Keratinocyte (primary cell): ENCODE data around the gene AP1AR. TPM values are rescaled to one million over a fixed set of nuclear protein-coding genes. Genes with fewer than 3 reads are reported as not detected.

ENCODE experiments used
- DNase-seq: peaks from one replicate; pipeline ENCODE4 v3.0.0-alpha.2; 2011; ENCODE audit warnings: low read depth, missing footprints, low spot score
- FAIRE-seq: peaks from 2 replicates; lab custom pipeline; 2011; peaks lifted over from hg19 to GRCh38; lab: Jason Lieb, UNC
- H2AFZ ChIP-seq: 2 replicates; pipeline ENCODE4 v1.6.0; 2012; ENCODE audit warnings: low read length, control low read depth, inconsistent platforms; ENCODE audit not compliant: control insufficient read depth
- H3K27ac ChIP-seq: 2 replicates; pipeline ENCODE4 v1.5.1; 2011; ENCODE audit warnings: low read length; ENCODE audit not compliant: control insufficient read depth, insufficient read depth
- H3K27me3 ChIP-seq: 3 replicates; pipeline ENCODE4 v1.6.0; 2011; ENCODE audit warnings: low read length; ENCODE audit not compliant: control insufficient read depth, insufficient read depth; ENCODE audit errors: extremely low read depth
- H3K36me3 ChIP-seq, 2 experiments: 2 replicates in 1 of 2; 3 replicates in 1 of 2; pipeline ENCODE4 v1.5.1; 2011; ENCODE audit warnings: low read length in 2 of 2, mild to moderate bottlenecking in 1 of 2; ENCODE audit not compliant: control insufficient read depth in 2 of 2, insufficient read depth in 2 of 2; ENCODE audit errors: extremely low read depth in 1 of 2
- H3K4me1 ChIP-seq: 3 replicates; pipeline ENCODE4 v1.5.1; 2011; ENCODE audit warnings: low read length; ENCODE audit not compliant: control insufficient read depth, insufficient read depth; ENCODE audit errors: extremely low read depth
- H3K4me2 ChIP-seq: 3 replicates; pipeline ENCODE4 v1.6.0; 2011; ENCODE audit warnings: low read depth, low read length; ENCODE audit not compliant: control insufficient read depth, insufficient read depth; ENCODE audit errors: extremely low read depth
- H3K4me3 ChIP-seq, 3 experiments: fragments of 200-600 bp in 1 of 3; sonication (generic) in 1 of 3; 2 replicates in 2 of 3; 3 replicates in 1 of 3; pipeline ENCODE4 v1.5.1; 2011 to 2016; ENCODE audit warnings: low read length in 3 of 3, mild to moderate bottlenecking in 3 of 3, control low read depth in 2 of 3, inconsistent platforms in 1 of 3, low read depth in 1 of 3, mixed read lengths in 1 of 3, mixed run types in 1 of 3, moderate library complexity in 1 of 3; ENCODE audit not compliant: control insufficient read depth in 2 of 3, insufficient read depth in 2 of 3; ENCODE audit errors: extremely low read depth in 1 of 3
- H3K79me2 ChIP-seq: 2 replicates; pipeline ENCODE4 v1.6.0; 2012; ENCODE audit warnings: low read length; ENCODE audit not compliant: control insufficient read depth, insufficient read depth
- H3K9ac ChIP-seq: 3 replicates; pipeline ENCODE4 v1.6.0; 2011; ENCODE audit warnings: low read length; ENCODE audit not compliant: control insufficient read depth, insufficient read depth; ENCODE audit errors: extremely low read depth
- H3K9me1 ChIP-seq: 3 replicates; pipeline ENCODE4 v1.6.0; 2011; ENCODE audit warnings: low read length; ENCODE audit not compliant: control insufficient read depth, insufficient read depth; ENCODE audit errors: extremely low read depth
- H3K9me3 ChIP-seq: 2 replicates; pipeline ENCODE4 v1.5.1; 2012; ENCODE audit warnings: low read depth, low read length; ENCODE audit not compliant: control insufficient read depth
- H4K20me1 ChIP-seq: 3 replicates; pipeline ENCODE4 v1.6.0; 2011; ENCODE audit warnings: low read length; ENCODE audit not compliant: control insufficient read depth, insufficient read depth; ENCODE audit errors: extremely low read depth
- CTCF ChIP-seq, 3 experiments: IDR thresholded peaks in 1 of 3; conservative IDR thresholded peaks in 1 of 3; optimal IDR thresholded peaks in 1 of 3; 2 replicates in 2 of 3; 3 replicates in 1 of 3; pipeline versions ENCODE3 to v1.5.1; 2011; ENCODE audit warnings: low read length in 3 of 3, mild to moderate bottlenecking in 3 of 3, moderate library complexity in 2 of 3, control low read depth in 1 of 3, inconsistent platforms in 1 of 3; ENCODE audit not compliant: insufficient read depth in 2 of 3; ENCODE audit errors: extremely low read depth in 1 of 3
- EZH2 ChIP-seq: IDR thresholded peaks from one replicate; pipeline ENCODE4 v1.6.1; 2012; ENCODE audit warnings: inconsistent platforms, mild to moderate bottlenecking, low read length, moderate library complexity
- dilution Hi-C: fragments of 300-500 bp; cut with MboI; formaldehyde crosslinking; loops from one replicate; pipeline ENCODE4 v1.7.0; 2020; ENCODE audit warnings: low sequenced_read_pairs; ENCODE audit not compliant: extremely low pct_ligation_motif_present
- polyA plus RNA-seq, 5 experiments: library from polyadenylated mRNA; depleted of rRNA in 3 of 5; stranded (reverse) in 3 of 5; stranded (forward) in 1 of 5; unstranded in 1 of 5; fragments of >200 nt; gene quantifications; 1 replicate in 1 of 5; 2 replicates in 3 of 5; 3 replicates in 1 of 5; pipeline versions ENCODE4 v1.2.1 to v1.2.3, GENCODE V29; 2011 to 2012; ENCODE audit warnings: missing spikeins in 2 of 5, low read depth in 1 of 5, low replicate concordance in 1 of 5

AP1AR gene
- polyA plus RNA-seq, 1 donor (not counting 4 experiments of a cell fraction or from before 2014, with no cell fraction given): 17.5 TPM

DNA sequence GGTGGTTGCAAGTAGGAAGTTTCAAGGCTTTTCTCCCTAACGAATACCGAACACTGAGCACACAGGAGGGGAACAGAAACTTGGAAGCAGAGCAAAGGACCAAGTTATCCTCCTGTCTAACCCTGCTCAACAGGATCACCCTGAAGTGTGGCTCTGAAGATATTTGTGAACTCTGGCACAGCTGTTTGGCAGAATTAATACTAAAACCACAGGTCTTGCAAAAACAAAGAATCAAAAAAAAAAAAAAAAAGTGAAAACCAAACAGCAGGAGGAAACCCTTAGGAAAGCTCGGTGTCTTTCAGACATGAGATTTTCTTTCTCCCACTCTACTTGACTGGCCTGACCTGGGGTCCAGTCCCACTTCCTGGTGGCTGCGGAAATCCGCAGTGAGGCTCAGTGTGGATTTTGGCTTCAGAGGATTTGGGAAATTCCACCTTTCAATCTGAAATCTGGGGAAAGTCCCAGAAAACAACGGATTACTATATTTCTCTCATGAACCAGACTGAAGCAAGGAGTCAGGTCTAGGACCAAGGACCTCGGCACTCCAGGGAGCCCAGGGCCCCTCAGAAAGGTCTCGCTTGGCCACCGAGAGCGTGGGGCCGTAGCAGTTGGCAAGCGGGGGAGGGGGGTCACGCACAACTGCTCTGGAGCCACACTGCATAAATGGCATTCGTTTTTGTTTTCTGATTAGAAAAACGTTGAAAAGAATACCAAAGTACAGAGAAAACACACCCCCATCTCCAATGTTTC is 53.2 kb downstream of the AP1AR start:
- peak overlapping the region; percentile 84 for H3K9ac ChIP-seq
- H3K9me3 ChIP-seq: no peaks in the 10 kb centered on the region
- H3K79me2 ChIP-seq: peaks cover 23% of the 10 kb centered on the region
- TF ChIP-seq CTCF (optimal IDR thresholded peaks at IDR 0.05 in 1 of 3, IDR thresholded peaks at IDR 0.05 in 1 of 3, conservative IDR thresholded peaks at IDR 0.05 in 1 of 3; ENCODE audit: extremely low read depth in 1 of 3, insufficient read depth in 2 of 3, low read length in 3 of 3) (no peak), EZH2 (no peak)
- peak overlapping the region; percentile 82 for H3K27ac ChIP-seq
- H3K4me3 ChIP-seq: peak overlapping the region; percentile 70 to 87 (median 77)
- H3K9me1 ChIP-seq: no peaks in the 10 kb centered on the region
- no peaks in the 10 kb centered on the region for H3K27me3 ChIP-seq
- no peak for FAIRE-seq
- H2AFZ ChIP-seq: peak overlapping the region; percentile 89
- no peaks in the 10 kb centered on the region for H3K36me3 ChIP-seq
- H4K20me1 ChIP-seq: no peaks in the 10 kb centered on the region
- dilution Hi-C loops: no loop called here
- peaks cover 11% of the 10 kb centered on the region for H3K4me1 ChIP-seq
- H3K4me2 ChIP-seq: peak overlapping the region; percentile 99
- DNase-seq: no peak

- Histone ChIP-seq H3K27me3 (no peaks in the 10 kb centered on the region), H2AFZ (no peak overlapping the region), H3K4me1 (peaks cover 11% of the 10 kb centered on the region), H3K9me1 (no peaks in the 10 kb centered on the region), H3K4me2 (no peak overlapping the region), H3K79me2 (peaks cover 19% of the 10 kb centered on the region), H3K36me3 (no peaks in the 10 kb centered on the region), H3K9me3 (no peaks in the 10 kb centered on the region), H3K9ac (no peak overlapping the region), H4K20me1 (no peaks in the 10 kb centered on the region), H3K4me3 (no peak overlapping the region), H3K27ac (no peak overlapping the region)
- dilution Hi-C loops: no loop called here
- TF ChIP-seq EZH2 (no peak), CTCF (optimal IDR thresholded peaks at IDR 0.05 in 1 of 3, IDR thresholded peaks at IDR 0.05 in 1 of 3, conservative IDR thresholded peaks at IDR 0.05 in 1 of 3; ENCODE audit: extremely low read depth in 1 of 3, insufficient read depth in 2 of 3, low read length in 3 of 3) (no peak)
- FAIRE-seq (no peak), DNase-seq (no peak)
Measured at GRCh38 chr4:112287258-112287989, 55.8 kb downstream of the AP1AR start.
